SK-N-SH (cell line): ENCODE data around the gene MEF2B. TPM values are rescaled to one million over a fixed set of nuclear protein-coding genes. Genes with fewer than 3 reads are reported as not detected.

ENCODE experiments used
- CTCF ChIA-PET: fragments of 300-600, 350-600 bp; formaldehyde crosslinking; extraction: SDS; loops from one replicate; lab custom pipeline; 2021; lab: Yijun Ruan, JAX
- POLR2A ChIA-PET: fragments of 350-600 bp; sonication (Branson Sonifier 250); formaldehyde crosslinking; extraction: SDS; loops from one replicate; lab custom pipeline; 2020; ENCODE audit warnings: antibody characterized with exemption, inconsistent platforms; lab: Yijun Ruan, JAX
- DNase-seq: peaks from one replicate; pipeline ENCODE4 v3.0.0; 2012
- H2AFZ ChIP-seq: fragments of 200-600 bp; sonication (generic); 2 replicates; pipeline ENCODE4 v1.8.1; 2016; ENCODE audit warnings: antibody characterized with exemption, mild to moderate bottlenecking, low read depth
- H3F3A ChIP-seq: fragments of 200-600 bp; sonication (generic); replicated peaks from 2 replicates; pipeline ENCODE3; 2016; ENCODE audit warnings: antibody characterized with exemption, mild to moderate bottlenecking; ENCODE audit not compliant: insufficient read depth
- H3K27ac ChIP-seq, 2 experiments: fragments of 200-500 bp in 1 of 2; fragments of 200-600 bp in 1 of 2; sonication (Bioruptor generic) in 1 of 2; sonication (generic), shearing (Covaris generic) in 1 of 2; 2 replicates each; pipeline versions ENCODE4 v1.5.1 to v1.6.1; 2014 to 2016; ENCODE audit warnings: low read depth in 2 of 2, inconsistent platforms in 1 of 2, low read length in 1 of 2, mild to moderate bottlenecking in 1 of 2, mixed read lengths in 1 of 2
- H3K27me3 ChIP-seq: fragments of 200-600 bp; sonication (generic), shearing (Covaris generic); 2 replicates; pipeline ENCODE4 v1.6.1; 2016; ENCODE audit warnings: mixed run types; ENCODE audit not compliant: insufficient read depth
- H3K36me3 ChIP-seq, 2 experiments: fragments of 200-500 bp in 1 of 2; fragments of 200-600 bp in 1 of 2; sonication (Bioruptor generic) in 1 of 2; sonication (generic) in 1 of 2; replicated peaks in 1 of 2; 2 replicates each; pipeline versions ENCODE3 to v1.5.1; 2014 to 2016; ENCODE audit warnings: low read length in 1 of 2, mild to moderate bottlenecking in 1 of 2; ENCODE audit not compliant: insufficient read depth in 2 of 2, control insufficient read depth in 1 of 2
- H3K4me1 ChIP-seq, 2 experiments: fragments of 200-500 bp in 1 of 2; fragments of 200-600 bp in 1 of 2; sonication (Bioruptor generic) in 1 of 2; sonication (generic), shearing (Covaris generic) in 1 of 2; 2 replicates each; pipeline versions ENCODE4 v1.5.1 to v1.6.1; 2014 to 2016; ENCODE audit warnings: low read depth in 1 of 2, low read length in 1 of 2, mixed run types in 1 of 2; ENCODE audit not compliant: insufficient read depth in 2 of 2, control insufficient read depth in 1 of 2
- H3K4me2 ChIP-seq: fragments of 200-600 bp; sonication (generic), shearing (Covaris generic); 2 replicates; pipeline ENCODE4 v1.6.1; 2017; ENCODE audit warnings: mixed run types
- H3K4me3 ChIP-seq, 2 experiments: fragments of 200-500 bp in 1 of 2; fragments of 200-600 bp in 1 of 2; sonication (Bioruptor generic) in 1 of 2; sonication (generic), shearing (Covaris generic) in 1 of 2; 2 replicates each; pipeline versions ENCODE4 v1.5.1 to v1.8.1; 2014 to 2016; ENCODE audit warnings: low read depth in 2 of 2, inconsistent platforms in 1 of 2, low read length in 1 of 2, mild to moderate bottlenecking in 1 of 2, mixed read lengths in 1 of 2, moderate library complexity in 1 of 2
- H3K79me2 ChIP-seq: fragments of 200-600 bp; sonication (generic); 2 replicates; pipeline ENCODE4 v1.8.1; 2017; ENCODE audit warnings: mild to moderate bottlenecking; ENCODE audit not compliant: insufficient read depth
- H3K9ac ChIP-seq: fragments of 200-600 bp; sonication (generic); 2 replicates; pipeline ENCODE4 v1.6.1; 2017; ENCODE audit warnings: mixed run types
- H3K9me2 ChIP-seq: fragments of 200-600 bp; sonication (generic); 2 replicates; pipeline ENCODE4 v1.6.1; 2017; ENCODE audit warnings: mixed run types
- H3K9me3 ChIP-seq: fragments of 200-600 bp; sonication (generic); 2 replicates; pipeline ENCODE4 v1.6.1; 2017; ENCODE audit warnings: mixed run types, mild to moderate bottlenecking, moderate library complexity
- H4K20me1 ChIP-seq: fragments of 200-600 bp; sonication (generic); 2 replicates; pipeline ENCODE4 v1.6.1; 2017; ENCODE audit warnings: mild to moderate bottlenecking, mixed run types; ENCODE audit not compliant: insufficient read depth
- ELF1 ChIP-seq: IDR thresholded peaks from 2 replicates; pipeline ENCODE4 v1.4.0; 2012
- EP300 ChIP-seq, 2 experiments: IDR thresholded peaks; 2 replicates each; pipeline versions ENCODE4 v1.4.0 to v1.6.1; 2012; ENCODE audit warnings: borderline replicate concordance in 1 of 2, low read depth in 1 of 2, low read length in 1 of 2
- EZH2phosphoT487 ChIP-seq: fragments of 200-600 bp; sonication (generic); IDR thresholded peaks from 2 replicates; pipeline ENCODE4 v1.6.1; 2017; ENCODE audit warnings: low read depth, mixed run types, mild to moderate bottlenecking, antibody characterized with exemption, moderate library complexity, borderline replicate concordance
- FOSL2 ChIP-seq: IDR thresholded peaks from 2 replicates; pipeline ENCODE4 v1.4.0; 2012; ENCODE audit warnings: low read depth, mild to moderate bottlenecking, moderate library complexity, borderline replicate concordance
- FOXJ3 ChIP-seq: sonication (generic); formaldehyde crosslinking; IDR thresholded peaks from 2 replicates; pipeline ENCODE4 v1.5.1; 2020; ENCODE audit warnings: mild to moderate bottlenecking, missing genetic modification reagents
- PBX3 ChIP-seq: IDR thresholded peaks from 2 replicates; pipeline ENCODE4; 2012
- POLR2AphosphoS5 ChIP-seq: IDR thresholded peaks from 2 replicates; pipeline ENCODE4 v1.6.1; 2012; ENCODE audit warnings: low read depth, low read length
- SMC3 ChIP-seq: IDR thresholded peaks from 2 replicates; pipeline ENCODE4 v1.6.1; 2012; ENCODE audit warnings: low read depth, low read length, improper control_type of control experiment
- TAF1 ChIP-seq: IDR thresholded peaks from 2 replicates; pipeline ENCODE4 v1.6.1; 2012; ENCODE audit warnings: low read depth, mild to moderate bottlenecking, low read length, moderate library complexity, borderline replicate concordance
- YY1 ChIP-seq: IDR thresholded peaks from 2 replicates; pipeline ENCODE4 v1.4.0; 2012; ENCODE audit warnings: low read depth, mild to moderate bottlenecking
- WGBS: methylation state at CpG from one replicate; pipeline ENCODE4 v1.1.6; 2017; ENCODE audit warnings: low lambda C conversion rate; 5-methylcytosine and 5-hydroxymethylcytosine counted together
- polyA plus RNA-seq, 3 experiments: library from polyadenylated mRNA; depleted of rRNA; stranded (reverse); fragments of >200 nt; gene quantifications; 2 replicates each; pipeline ENCODE4 v1.2.3, GENCODE V29; 2012
- TF ChIP-seq, protein P1 (sequence below): fragments of 200-600 bp; sonication (generic); IDR thresholded peaks from 2 replicates; pipeline ENCODE4 v1.6.1; 2017; ENCODE audit warnings: antibody characterized with exemption, mild to moderate bottlenecking, moderate library complexity
- TF ChIP-seq, protein P2 (sequence below): IDR thresholded peaks from 2 replicates; pipeline ENCODE4 v1.4.0; 2012; ENCODE audit warnings: low read depth
- TF ChIP-seq, protein P3 (sequence below): IDR thresholded peaks from 2 replicates; pipeline ENCODE4 v1.4.0; 2012; ENCODE audit warnings: low read depth, borderline replicate concordance
- TF ChIP-seq, protein P4 (sequence below): fragments of 150-350 bp; IDR thresholded peaks from 2 replicates; pipeline ENCODE4 v1.6.1; 2017; ENCODE audit warnings: antibody characterized with exemption, low read length, low read depth, borderline replicate concordance
- TF ChIP-seq, protein P5 (sequence below): IDR thresholded peaks from 2 replicates; pipeline ENCODE4 v1.6.1; 2012; ENCODE audit warnings: mild to moderate bottlenecking, low read depth, low read length, moderate library complexity

The MEF2B gene
- polyA plus RNA-seq, 1 of the 3 experiments (the other 2 are of a cell fraction), result 1.0 TPM

GRCh38 chr19:19201697-19202630 is 31.9 kb upstream of the MEF2B start:
- Histone ChIP-seq H3K4me3 (peak overlapping the region; percentile 65 to 79), H3K9ac (peak overlapping the region; percentile 88; the same call in 1 of the 2 replicates), H3F3A (peaks cover 3% of the 10 kb centered on the region), H3K9me2 (no peaks in the 10 kb centered on the region), H3K79me2 (peaks cover 21% of the 10 kb centered on the region; the same call in 1 of the 2 replicates), H3K27ac (no peak overlapping the region; a peak in 1 of 4 replicates), H3K4me2 (peak overlapping the region; percentile 93), H3K4me1 (peaks cover 0 to 11% of the 10 kb centered on the region in 2 experiments; a peak in 1 of 4 replicates), H2AFZ (no peak overlapping the region), H3K36me3 (peaks cover under 1 to 29% of the 10 kb centered on the region in 2 experiments), H4K20me1 (no peaks in the 10 kb centered on the region), H3K9me3 (no peaks in the 10 kb centered on the region), H3K27me3 (no peaks in the 10 kb centered on the region)
- WGBS, result 80% methylated on average over 11 of the region's 19 CpGs
- POLR2A ChIA-PET, result interaction anchor here (1.7 kb wide), 1 partner anchor 10 kb away, joined by 5 read pairs; the partner anchor contains the start of gene NCAN
- CTCF ChIA-PET, result interaction anchor here (0.7 to 1.5 kb wide), 7 partner anchors 9 to 288 kb away, joined by 3 to 6 read pairs (median 3); partner anchors contain the start of genes BORCS8 and RFXANK
- DNase-seq, result no peak
- no peak for TF ChIP-seq ELF1
- TF ChIP-seq, protein P1, sequence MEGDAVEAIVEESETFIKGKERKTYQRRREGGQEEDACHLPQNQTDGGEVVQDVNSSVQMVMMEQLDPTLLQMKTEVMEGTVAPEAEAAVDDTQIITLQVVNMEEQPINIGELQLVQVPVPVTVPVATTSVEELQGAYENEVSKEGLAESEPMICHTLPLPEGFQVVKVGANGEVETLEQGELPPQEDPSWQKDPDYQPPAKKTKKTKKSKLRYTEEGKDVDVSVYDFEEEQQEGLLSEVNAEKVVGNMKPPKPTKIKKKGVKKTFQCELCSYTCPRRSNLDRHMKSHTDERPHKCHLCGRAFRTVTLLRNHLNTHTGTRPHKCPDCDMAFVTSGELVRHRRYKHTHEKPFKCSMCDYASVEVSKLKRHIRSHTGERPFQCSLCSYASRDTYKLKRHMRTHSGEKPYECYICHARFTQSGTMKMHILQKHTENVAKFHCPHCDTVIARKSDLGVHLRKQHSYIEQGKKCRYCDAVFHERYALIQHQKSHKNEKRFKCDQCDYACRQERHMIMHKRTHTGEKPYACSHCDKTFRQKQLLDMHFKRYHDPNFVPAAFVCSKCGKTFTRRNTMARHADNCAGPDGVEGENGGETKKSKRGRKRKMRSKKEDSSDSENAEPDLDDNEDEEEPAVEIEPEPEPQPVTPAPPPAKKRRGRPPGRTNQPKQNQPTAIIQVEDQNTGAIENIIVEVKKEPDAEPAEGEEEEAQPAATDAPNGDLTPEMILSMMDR, result no peak
- TF ChIP-seq, protein P2, sequence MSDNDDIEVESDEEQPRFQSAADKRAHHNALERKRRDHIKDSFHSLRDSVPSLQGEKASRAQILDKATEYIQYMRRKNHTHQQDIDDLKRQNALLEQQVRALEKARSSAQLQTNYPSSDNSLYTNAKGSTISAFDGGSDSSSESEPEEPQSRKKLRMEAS, result no peak

- Histone ChIP-seq H2AFZ (no peak overlapping the region), H3K9me3 (no peaks in the 10 kb centered on the region), H4K20me1 (no peaks in the 10 kb centered on the region), H3K4me1 (peaks cover 11 to 14% of the 10 kb centered on the region in 2 experiments; a peak in 2 of 4 replicates), H3K9ac (peak overlapping the region; percentile 73; the same call in 1 of the 2 replicates), H3F3A (peaks cover 3% of the 10 kb centered on the region), H3K9me2 (no peaks in the 10 kb centered on the region), H3K27me3 (no peaks in the 10 kb centered on the region), H3K4me3 (peak overlapping the region; percentile 69 to 73; a peak in 1 of 4 replicates), H3K79me2 (peaks cover 43% of the 10 kb centered on the region), H3K4me2 (peak overlapping the region; percentile 76), H3K27ac (no peak overlapping the region), H3K36me3 (peaks cover 7 to 15% of the 10 kb centered on the region in 2 experiments)
- ChIA-PET POLR2A (interaction anchor here (0.7 to 2.5 kb wide), 2 partner anchors 9 to 80 kb away, joined by 3 to 10 read pairs; partner anchors contain the start of gene NR2C2AP), CTCF (no interaction called here)
- WGBS, result 66% methylated on average over 5 of the region's 5 CpGs
- DNase-seq, result no peak
- TF ChIP-seq, protein P3, sequence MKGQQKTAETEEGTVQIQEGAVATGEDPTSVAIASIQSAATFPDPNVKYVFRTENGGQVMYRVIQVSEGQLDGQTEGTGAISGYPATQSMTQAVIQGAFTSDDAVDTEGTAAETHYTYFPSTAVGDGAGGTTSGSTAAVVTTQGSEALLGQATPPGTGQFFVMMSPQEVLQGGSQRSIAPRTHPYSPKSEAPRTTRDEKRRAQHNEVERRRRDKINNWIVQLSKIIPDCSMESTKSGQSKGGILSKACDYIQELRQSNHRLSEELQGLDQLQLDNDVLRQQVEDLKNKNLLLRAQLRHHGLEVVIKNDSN, result no peak
- TF ChIP-seq EP300 (IDR thresholded peaks at IDR 0.05; ENCODE audit: borderline replicate concordance in 1 of 2, low read depth in 1 of 2, low read length in 1 of 2) (no peak), POLR2AphosphoS5 (no peak), PBX3 (no peak), YY1 (no peak), SMC3 (no peak), FOXJ3 (CRISPR knock-in tag) (no peak), FOSL2 (no peak), EZH2phosphoT487 (no peak), TAF1 (no peak)
- TF ChIP-seq, protein P4, sequence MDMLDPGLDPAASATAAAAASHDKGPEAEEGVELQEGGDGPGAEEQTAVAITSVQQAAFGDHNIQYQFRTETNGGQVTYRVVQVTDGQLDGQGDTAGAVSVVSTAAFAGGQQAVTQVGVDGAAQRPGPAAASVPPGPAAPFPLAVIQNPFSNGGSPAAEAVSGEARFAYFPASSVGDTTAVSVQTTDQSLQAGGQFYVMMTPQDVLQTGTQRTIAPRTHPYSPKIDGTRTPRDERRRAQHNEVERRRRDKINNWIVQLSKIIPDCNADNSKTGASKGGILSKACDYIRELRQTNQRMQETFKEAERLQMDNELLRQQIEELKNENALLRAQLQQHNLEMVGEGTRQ, result no peak
- TF ChIP-seq, protein P5, sequence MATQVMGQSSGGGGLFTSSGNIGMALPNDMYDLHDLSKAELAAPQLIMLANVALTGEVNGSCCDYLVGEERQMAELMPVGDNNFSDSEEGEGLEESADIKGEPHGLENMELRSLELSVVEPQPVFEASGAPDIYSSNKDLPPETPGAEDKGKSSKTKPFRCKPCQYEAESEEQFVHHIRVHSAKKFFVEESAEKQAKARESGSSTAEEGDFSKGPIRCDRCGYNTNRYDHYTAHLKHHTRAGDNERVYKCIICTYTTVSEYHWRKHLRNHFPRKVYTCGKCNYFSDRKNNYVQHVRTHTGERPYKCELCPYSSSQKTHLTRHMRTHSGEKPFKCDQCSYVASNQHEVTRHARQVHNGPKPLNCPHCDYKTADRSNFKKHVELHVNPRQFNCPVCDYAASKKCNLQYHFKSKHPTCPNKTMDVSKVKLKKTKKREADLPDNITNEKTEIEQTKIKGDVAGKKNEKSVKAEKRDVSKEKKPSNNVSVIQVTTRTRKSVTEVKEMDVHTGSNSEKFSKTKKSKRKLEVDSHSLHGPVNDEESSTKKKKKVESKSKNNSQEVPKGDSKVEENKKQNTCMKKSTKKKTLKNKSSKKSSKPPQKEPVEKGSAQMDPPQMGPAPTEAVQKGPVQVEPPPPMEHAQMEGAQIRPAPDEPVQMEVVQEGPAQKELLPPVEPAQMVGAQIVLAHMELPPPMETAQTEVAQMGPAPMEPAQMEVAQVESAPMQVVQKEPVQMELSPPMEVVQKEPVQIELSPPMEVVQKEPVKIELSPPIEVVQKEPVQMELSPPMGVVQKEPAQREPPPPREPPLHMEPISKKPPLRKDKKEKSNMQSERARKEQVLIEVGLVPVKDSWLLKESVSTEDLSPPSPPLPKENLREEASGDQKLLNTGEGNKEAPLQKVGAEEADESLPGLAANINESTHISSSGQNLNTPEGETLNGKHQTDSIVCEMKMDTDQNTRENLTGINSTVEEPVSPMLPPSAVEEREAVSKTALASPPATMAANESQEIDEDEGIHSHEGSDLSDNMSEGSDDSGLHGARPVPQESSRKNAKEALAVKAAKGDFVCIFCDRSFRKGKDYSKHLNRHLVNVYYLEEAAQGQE, result no peak
Measured at GRCh38 chr19:19193926-19194325, 23.9 kb upstream of the MEF2B start.
